GM23338 (cell line): ENCODE results near the gene TSKS. TPM values are rescaled to one million over a fixed set of nuclear protein-coding genes. Genes with fewer than 3 reads are reported as not detected.

ENCODE experiments used
- ATAC-seq: fragments of 200-7000 bp; cut with Tn5 transposase; 3 replicates; pipeline ENCODE4 v1.9.1; 2020
- DNase-seq: peaks from one replicate; pipeline ENCODE4 v3.0.0-alpha.2; 2015; ENCODE audit warnings: low spot score
- H2AFZ ChIP-seq: fragments of 200-600 bp; sonication (generic); 2 replicates; pipeline ENCODE4 v1.8.0; 2016; ENCODE audit warnings: antibody characterized with exemption, mild to moderate bottlenecking, moderate library complexity
- H3F3A ChIP-seq: fragments of 200-600 bp; sonication (generic); replicated peaks from 2 replicates; pipeline ENCODE4 v1.8.0; 2017; ENCODE audit warnings: antibody characterized with exemption, mixed run types, low read depth
- H3K27ac ChIP-seq: fragments of 200-600 bp; sonication (generic); 2 replicates; pipeline ENCODE4 v1.6.1; 2016; ENCODE audit warnings: low read depth
- H3K27me3 ChIP-seq: fragments of 200-600 bp; sonication (generic); 2 replicates; pipeline ENCODE4 v1.8.0; 2016; ENCODE audit warnings: mild to moderate bottlenecking, mixed run types, moderate library complexity; ENCODE audit not compliant: insufficient read depth
- H3K36me3 ChIP-seq: fragments of 200-600 bp; sonication (generic); 2 replicates; pipeline ENCODE4 v1.8.0; 2016; ENCODE audit warnings: mild to moderate bottlenecking; ENCODE audit not compliant: insufficient read depth
- H3K4me1 ChIP-seq: fragments of 200-600 bp; sonication (generic); 2 replicates; pipeline ENCODE4 v1.8.0; 2016; ENCODE audit warnings: mild to moderate bottlenecking, moderate library complexity; ENCODE audit not compliant: insufficient read depth
- H3K4me2 ChIP-seq: fragments of 200-600 bp; sonication (generic); 2 replicates; pipeline ENCODE4 v1.7.1; 2017; ENCODE audit warnings: mixed run types
- H3K4me3 ChIP-seq: fragments of 200-600 bp; sonication (generic); 2 replicates; pipeline ENCODE4 v1.6.1; 2016; ENCODE audit warnings: mixed run types
- H3K79me2 ChIP-seq: fragments of 200-600 bp; sonication (generic); replicated peaks from 2 replicates; pipeline ENCODE4 v1.8.0; 2017; ENCODE audit warnings: mild to moderate bottlenecking; ENCODE audit not compliant: insufficient read depth
- H3K9me2 ChIP-seq: fragments of 200-600 bp; sonication (generic); 2 replicates; pipeline ENCODE4 v1.8.0; 2017; ENCODE audit not compliant: insufficient read depth
- H4K20me1 ChIP-seq: fragments of 200-600 bp; sonication (generic); replicated peaks from 2 replicates; pipeline ENCODE4 v1.8.0; 2017; ENCODE audit warnings: mild to moderate bottlenecking; ENCODE audit not compliant: insufficient read depth
- H3K27ac Mint-ChIP-seq: 2 replicates; pipeline ENCODE4 v1.8.0; 2020; ENCODE audit warnings: inconsistent platforms, mild to moderate bottlenecking, moderate library complexity, mixed read lengths
- H3K27me3 Mint-ChIP-seq: 3 replicates; pipeline ENCODE4 v1.8.0; 2022; ENCODE audit warnings: low read depth, mild to moderate bottlenecking, moderate library complexity, mixed read lengths, inconsistent platforms; ENCODE audit not compliant: insufficient read depth, poor library complexity
- H3K36me3 Mint-ChIP-seq: 3 replicates; pipeline ENCODE4 v1.8.0; 2021; ENCODE audit warnings: low read depth, mild to moderate bottlenecking, inconsistent platforms, moderate library complexity, mixed read lengths
- H3K4me1 Mint-ChIP-seq: 3 replicates; pipeline ENCODE4 v1.8.0; 2020; ENCODE audit warnings: mild to moderate bottlenecking, inconsistent platforms, mixed read lengths
- H3K4me3 Mint-ChIP-seq: 3 replicates; pipeline ENCODE4 v1.8.0; 2021; ENCODE audit warnings: moderate library complexity, mild to moderate bottlenecking, inconsistent platforms, mixed read lengths
- H3K9me3 Mint-ChIP-seq: 3 replicates; pipeline ENCODE4 v1.8.0; 2020; ENCODE audit warnings: moderate library complexity, mild to moderate bottlenecking, inconsistent platforms, mixed read lengths
- CREB1 ChIP-seq: fragments of 250-450 bp; sonication (Bioruptor Pico); IDR thresholded peaks from 2 replicates; pipeline ENCODE4 v1.5.0; 2020; ENCODE audit warnings: low read depth, mild to moderate bottlenecking, moderate library complexity
- EZH2 ChIP-seq: fragments of 200-600 bp; sonication (generic); IDR thresholded peaks from one replicate; pipeline ENCODE4 v1.8.0; 2017; ENCODE audit warnings: antibody characterized with exemption, mild to moderate bottlenecking, low read depth; ENCODE audit not compliant: unreplicated experiment
- EZH2phosphoT487 ChIP-seq: fragments of 200-600 bp; sonication (generic); IDR thresholded peaks from one replicate; pipeline ENCODE4 v1.8.1; 2018; ENCODE audit warnings: antibody characterized with exemption; ENCODE audit not compliant: unreplicated experiment
- JUNB ChIP-seq: IDR thresholded peaks from one replicate; pipeline ENCODE4 v1.6.1; 2016; ENCODE audit warnings: antibody characterized with exemption; ENCODE audit not compliant: unreplicated experiment
- NANOG ChIP-seq: IDR thresholded peaks from 2 replicates; pipeline ENCODE4 v1.6.1; 2016; ENCODE audit warnings: antibody characterized with exemption, borderline replicate concordance
- POLR2AphosphoS5 ChIP-seq: IDR thresholded peaks from 2 replicates; pipeline ENCODE4 v1.6.1; 2016; ENCODE audit warnings: antibody characterized with exemption, low read depth
- STAT1 ChIP-seq: IDR thresholded peaks from one replicate; pipeline ENCODE4 v1.6.1; 2016; ENCODE audit warnings: antibody characterized with exemption; ENCODE audit not compliant: unreplicated experiment
- ZNF114 ChIP-seq: fragments of 250-450 bp; sonication (Bioruptor Pico); IDR thresholded peaks from 2 replicates; pipeline ENCODE4 v1.5.0; 2020; ENCODE audit warnings: mild to moderate bottlenecking, moderate library complexity
- ZNF331 ChIP-seq: fragments of 250-450 bp; sonication (Bioruptor Pico); IDR thresholded peaks from 2 replicates; pipeline ENCODE4 v1.5.0; 2020; ENCODE audit warnings: low read depth, mild to moderate bottlenecking, moderate library complexity
- ZNF462 ChIP-seq: fragments of 250-450 bp; sonication (Bioruptor Pico); IDR thresholded peaks from 2 replicates; pipeline ENCODE4 v1.5.0; 2020; ENCODE audit warnings: mild to moderate bottlenecking, moderate library complexity
- polyA plus RNA-seq: library from polyadenylated mRNA; unstranded; fragments of >200 nt; fragmentation: Nextera tagmentation; extraction: Ambion mirVana; gene quantifications from 2 replicates; pipeline ENCODE4 v1.2.1, GENCODE V29; 2016
- total RNA-seq: library from RNA; depleted of rRNA; stranded (reverse); fragments of >200 nt; shearing (Covaris generic); gene quantifications from 2 replicates; pipeline ENCODE4 v1.2.3, GENCODE V29; 2014
- TF ChIP-seq, protein P1 (sequence below), 2 experiments: fragments of 200-600 bp in 1 of 2; sonication (generic) in 1 of 2; conservative IDR thresholded peaks; 2 replicates each; pipeline versions ENCODE4 v1.5.1 to v1.6.1; 2016 to 2017; ENCODE audit warnings: antibody characterized with exemption in 2 of 2, low read depth in 2 of 2, mild to moderate bottlenecking in 2 of 2, moderate library complexity in 1 of 2
- TF ChIP-seq, protein P2 (sequence below): IDR thresholded peaks from 2 replicates; pipeline ENCODE4 v1.6.1; 2016; ENCODE audit warnings: antibody characterized with exemption

TSKS gene
- total and polyA plus RNA-seq, 2 experiments from 2014 or later = 0.99 TPM; not detected in 1

- no peak for TF ChIP-seq STAT1
- TF ChIP-seq, protein P1, sequence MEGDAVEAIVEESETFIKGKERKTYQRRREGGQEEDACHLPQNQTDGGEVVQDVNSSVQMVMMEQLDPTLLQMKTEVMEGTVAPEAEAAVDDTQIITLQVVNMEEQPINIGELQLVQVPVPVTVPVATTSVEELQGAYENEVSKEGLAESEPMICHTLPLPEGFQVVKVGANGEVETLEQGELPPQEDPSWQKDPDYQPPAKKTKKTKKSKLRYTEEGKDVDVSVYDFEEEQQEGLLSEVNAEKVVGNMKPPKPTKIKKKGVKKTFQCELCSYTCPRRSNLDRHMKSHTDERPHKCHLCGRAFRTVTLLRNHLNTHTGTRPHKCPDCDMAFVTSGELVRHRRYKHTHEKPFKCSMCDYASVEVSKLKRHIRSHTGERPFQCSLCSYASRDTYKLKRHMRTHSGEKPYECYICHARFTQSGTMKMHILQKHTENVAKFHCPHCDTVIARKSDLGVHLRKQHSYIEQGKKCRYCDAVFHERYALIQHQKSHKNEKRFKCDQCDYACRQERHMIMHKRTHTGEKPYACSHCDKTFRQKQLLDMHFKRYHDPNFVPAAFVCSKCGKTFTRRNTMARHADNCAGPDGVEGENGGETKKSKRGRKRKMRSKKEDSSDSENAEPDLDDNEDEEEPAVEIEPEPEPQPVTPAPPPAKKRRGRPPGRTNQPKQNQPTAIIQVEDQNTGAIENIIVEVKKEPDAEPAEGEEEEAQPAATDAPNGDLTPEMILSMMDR (conservative IDR thresholded peaks at IDR 0.05; ENCODE audit: low read depth in 2 of 2) = no peak
Measured at GRCh38 chr19:49782515-49782914, 19.4 kb upstream of the TSKS start (continued).

DNA sequence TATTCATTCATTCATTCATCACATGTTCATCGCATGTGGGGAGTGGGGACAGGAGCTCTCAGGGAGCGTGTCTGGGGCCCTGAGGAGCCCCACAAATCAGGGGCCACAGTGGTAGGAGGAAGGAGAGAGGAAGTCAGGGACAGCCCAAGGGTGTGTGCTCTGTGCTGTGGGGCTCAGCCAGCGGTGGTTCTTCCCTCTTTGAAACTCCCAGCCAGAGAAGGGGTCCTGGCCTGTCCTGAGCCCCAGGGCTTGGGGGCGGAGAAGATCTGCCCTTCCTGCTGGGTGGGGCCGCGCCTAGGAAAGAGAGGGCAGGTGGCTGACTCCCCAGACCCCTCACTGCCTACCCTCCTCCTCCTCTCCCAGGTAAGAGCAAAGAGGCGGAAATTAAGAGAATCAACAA is 18.3 kb upstream of the TSKS start:
- Mint-ChIP-seq H3K27me3 (peaks cover 6% of the 10 kb centered on the region), H3K4me3 (no peak overlapping the region), H3K4me1 (peaks cover 9% of the 10 kb centered on the region), H3K9me3 (no peaks in the 10 kb centered on the region; the same call in 2 of the 3 replicates), H3K27ac (peak overlapping the region; percentile 42), H3K36me3 (peaks cover 30% of the 10 kb centered on the region)
- Histone ChIP-seq H3K4me3 (no peak overlapping the region), H3K4me1 (no peaks in the 10 kb centered on the region), H3F3A (no peaks in the 10 kb centered on the region), H3K79me2 (peaks cover 4% of the 10 kb centered on the region; the same call in 1 of the 2 replicates), H3K36me3 (peaks cover 11% of the 10 kb centered on the region; the same call in 1 of the 2 replicates), H3K27ac (peak overlapping the region; percentile 39; the same call in 1 of the 2 replicates), H4K20me1 (peaks cover 4% of the 10 kb centered on the region; the same call in 1 of the 2 replicates), H3K9me2 (no peaks in the 10 kb centered on the region), H3K4me2 (no peak overlapping the region), H2AFZ (no peak overlapping the region), H3K27me3 (no peaks in the 10 kb centered on the region)
- peak; percentile 22; the same call in 2 of the 3 replicates for ATAC-seq
- no peak for DNase-seq
- TF ChIP-seq CREB1 (CRISPR knock-in tag) (no peak), EZH2phosphoT487 (no peak), ZNF114 (no peak), EZH2 (no peak), ZNF462 (CRISPR knock-in tag) (no peak), STAT1 (no peak), JUNB (no peak), ZNF331 (CRISPR knock-in tag) (no peak), NANOG (no peak), POLR2AphosphoS5 (no peak)
- TF ChIP-seq, protein P2, sequence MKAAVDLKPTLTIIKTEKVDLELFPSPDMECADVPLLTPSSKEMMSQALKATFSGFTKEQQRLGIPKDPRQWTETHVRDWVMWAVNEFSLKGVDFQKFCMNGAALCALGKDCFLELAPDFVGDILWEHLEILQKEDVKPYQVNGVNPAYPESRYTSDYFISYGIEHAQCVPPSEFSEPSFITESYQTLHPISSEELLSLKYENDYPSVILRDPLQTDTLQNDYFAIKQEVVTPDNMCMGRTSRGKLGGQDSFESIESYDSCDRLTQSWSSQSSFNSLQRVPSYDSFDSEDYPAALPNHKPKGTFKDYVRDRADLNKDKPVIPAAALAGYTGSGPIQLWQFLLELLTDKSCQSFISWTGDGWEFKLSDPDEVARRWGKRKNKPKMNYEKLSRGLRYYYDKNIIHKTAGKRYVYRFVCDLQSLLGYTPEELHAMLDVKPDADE = no peak
- TF ChIP-seq, protein P1 (conservative IDR thresholded peaks at IDR 0.05; ENCODE audit: low read depth in 2 of 2) = no peak
